Esophagus squamous epithelium (tissue), 5 donors: ENCODE measurements around the gene NT5DC1. TPM values are rescaled to one million over a fixed set of nuclear protein-coding genes. Genes with fewer than 3 reads are reported as not detected.

Experiments
- DNase-seq: peaks from one replicate; lab custom pipeline; 2025; lab: John Stamatoyannopoulos, UW
- H3K27ac ChIP-seq, 4 donors: fragments of 200-600 bp; sonication (generic); one replicate each; pipeline ENCODE4 v1.5.1; 2016 to 2019; ENCODE audit warnings: mild to moderate bottlenecking in 1 of 4
- H3K27me3 ChIP-seq, 4 donors: fragments of 200-600 bp; sonication (generic); 1 replicate in 3 of 4; 2 replicates in 1 of 4; pipeline versions ENCODE4 v1.5.1 to v1.6.0; 2017 to 2021; ENCODE audit warnings: antibody characterized with exemption in 1 of 4
- H3K36me3 ChIP-seq, 3 donors: fragments of 200-600 bp; sonication (generic); one replicate each; pipeline ENCODE4 v1.5.1; 2016 to 2019
- H3K4me1 ChIP-seq, 3 donors: fragments of 200-600 bp; sonication (generic); one replicate each; pipeline ENCODE4 v1.5.1; 2017 to 2019
- H3K4me3 ChIP-seq, 4 donors: fragments of 200-600 bp; sonication (generic); 1 replicate in 3 of 4; 2 replicates in 1 of 4; pipeline ENCODE4 v1.5.1; 2016 to 2019; ENCODE audit warnings: mild to moderate bottlenecking in 2 of 4, moderate library complexity in 1 of 4
- H3K9me3 ChIP-seq, 3 donors: fragments of 200-600 bp; sonication (generic); one replicate each; pipeline ENCODE4 v1.5.1; 2016 to 2019
- POLR2A ChIP-seq, 4 donors: fragments of 450-650 bp; IDR thresholded peaks; one replicate each; pipeline ENCODE4 v1.6.1; 2017; ENCODE audit warnings: antibody characterized with exemption in 4 of 4, mild to moderate bottlenecking in 4 of 4, moderate library complexity in 3 of 4
- WGBS, 2 donors: methylation state at CpG; one replicate each; pipeline ENCODE4 v1.1.5; 2018; 5-methylcytosine and 5-hydroxymethylcytosine counted together
- intact Hi-C: fragments of 100-400 bp; cut with DNase I; formaldehyde crosslinking; loops from one replicate; pipeline ENCODE4 v1.15.0; 2022
- total RNA-seq, 4 donors: library from RNA; depleted of rRNA; stranded (reverse); fragments of >200 nt; gene quantifications; one replicate each; pipeline ENCODE4 v1.1.0, GENCODE V29; 2016
- TF ChIP-seq, protein P1 (sequence below), 6 experiments: fragments of 450-650 bp in 4 of 6; fragments of 200-600 bp in 2 of 6; sonication (generic) in 2 of 6; IDR thresholded peaks; one replicate each; pipeline ENCODE4 v1.5.1; 2016 to 2019; ENCODE audit warnings: antibody characterized with exemption in 6 of 6, mild to moderate bottlenecking in 4 of 6, moderate library complexity in 4 of 6
- donor health status: DM: yes; HTN: yes; CAD: no.

NT5DC1 gene
- total RNA-seq, 4 donors from 2014 or later = 6.3 to 11.7 (median 8.3) TPM

DNA sequence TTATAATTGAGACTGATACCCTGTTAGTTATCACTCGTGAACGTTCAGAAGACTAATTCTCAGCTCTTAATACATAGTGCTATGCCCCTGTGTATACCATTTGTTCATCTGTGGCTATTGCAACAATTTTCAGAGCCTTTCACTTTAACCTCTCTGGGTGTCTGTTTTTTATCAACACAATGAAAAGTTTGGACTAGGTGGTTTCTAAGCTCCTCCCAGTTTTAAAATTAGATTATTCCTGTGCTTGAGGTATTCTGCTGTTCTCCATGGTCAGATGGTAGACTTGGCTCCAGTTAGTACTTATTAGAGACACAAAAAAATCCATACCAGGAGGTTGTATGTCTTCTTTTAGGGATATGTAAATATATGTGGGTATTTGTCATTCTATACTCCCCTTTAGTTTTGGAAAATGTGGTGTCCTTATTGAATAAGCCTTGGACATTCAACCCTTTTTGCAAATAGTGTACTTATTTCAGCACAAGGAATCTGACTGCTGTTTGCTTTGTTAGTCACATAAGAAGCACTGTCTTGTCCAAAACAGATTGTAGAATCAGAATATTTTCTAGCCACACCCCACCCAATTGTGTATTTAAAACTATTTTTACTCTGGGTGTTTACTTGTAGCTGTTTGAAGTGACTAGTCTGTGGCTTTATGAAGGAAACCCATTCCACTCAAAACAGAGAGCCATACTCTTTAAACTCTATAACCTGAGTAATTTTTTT, 27.3 kb downstream of the NT5DC1 start:
- intact Hi-C loops = no loop called here
- DNase-seq = no peak
- Histone ChIP-seq H3K4me3 (no peak overlapping the region), H3K4me1 (no peaks in the 10 kb centered on the region), H3K27ac (no peak overlapping the region), H3K9me3 (no peaks in the 10 kb centered on the region), H3K36me3 (peaks cover 0 to 6% (median 0%) of the 10 kb centered on the region in 3 donors), H3K27me3 (no peaks in the 10 kb centered on the region)
- WGBS, 2 donors = 83 to 87% methylated on average over 2 of the region's 2 CpGs
- TF ChIP-seq POLR2A (IDR thresholded peaks at IDR 0.05) = no peak
- TF ChIP-seq, protein P1, sequence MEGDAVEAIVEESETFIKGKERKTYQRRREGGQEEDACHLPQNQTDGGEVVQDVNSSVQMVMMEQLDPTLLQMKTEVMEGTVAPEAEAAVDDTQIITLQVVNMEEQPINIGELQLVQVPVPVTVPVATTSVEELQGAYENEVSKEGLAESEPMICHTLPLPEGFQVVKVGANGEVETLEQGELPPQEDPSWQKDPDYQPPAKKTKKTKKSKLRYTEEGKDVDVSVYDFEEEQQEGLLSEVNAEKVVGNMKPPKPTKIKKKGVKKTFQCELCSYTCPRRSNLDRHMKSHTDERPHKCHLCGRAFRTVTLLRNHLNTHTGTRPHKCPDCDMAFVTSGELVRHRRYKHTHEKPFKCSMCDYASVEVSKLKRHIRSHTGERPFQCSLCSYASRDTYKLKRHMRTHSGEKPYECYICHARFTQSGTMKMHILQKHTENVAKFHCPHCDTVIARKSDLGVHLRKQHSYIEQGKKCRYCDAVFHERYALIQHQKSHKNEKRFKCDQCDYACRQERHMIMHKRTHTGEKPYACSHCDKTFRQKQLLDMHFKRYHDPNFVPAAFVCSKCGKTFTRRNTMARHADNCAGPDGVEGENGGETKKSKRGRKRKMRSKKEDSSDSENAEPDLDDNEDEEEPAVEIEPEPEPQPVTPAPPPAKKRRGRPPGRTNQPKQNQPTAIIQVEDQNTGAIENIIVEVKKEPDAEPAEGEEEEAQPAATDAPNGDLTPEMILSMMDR (IDR thresholded peaks at IDR 0.05) = no peak

- H3K4me1 ChIP-seq = no peaks in the 10 kb centered on the region
- H3K27ac ChIP-seq = no peak overlapping the region
- no peak overlapping the region for H3K4me3 ChIP-seq
- H3K9me3 ChIP-seq = no peaks in the 10 kb centered on the region
- 85 to 88% methylated on average over 3 of the region's 3 CpGs for WGBS, 2 donors
- H3K27me3 ChIP-seq = no peaks in the 10 kb centered on the region
- peaks cover 0 to 11% (median 0%) of the 10 kb centered on the region in 3 donors for H3K36me3 ChIP-seq
- TF ChIP-seq, protein P1 (IDR thresholded peaks at IDR 0.05) = no peak
- TF ChIP-seq POLR2A (IDR thresholded peaks at IDR 0.05) = no peak
- no peak for DNase-seq
- intact Hi-C loops = no loop called here
Observed at GRCh38 chr6:116133453-116133852, 32.8 kb downstream of the NT5DC1 start.

- intact Hi-C loops = no loop called here
- WGBS, 2 donors = 77 to 86% methylated on average over 1 of the region's 1 CpG
- no peaks in the 10 kb centered on the region for H3K9me3 ChIP-seq
Observed at GRCh38 chr6:116136373-116136772, 35.7 kb downstream of the NT5DC1 start.

GRCh38 chr6:116136933-116137340, 36.3 kb downstream of the NT5DC1 start:
- no peaks in the 10 kb centered on the region for H3K27me3 ChIP-seq
- H3K4me3 ChIP-seq = no peak overlapping the region
- H3K36me3 ChIP-seq = peaks cover 0 to 11% (median 0%) of the 10 kb centered on the region in 3 donors
- intact Hi-C loops = no loop called here
- 71 to 78% methylated on average over 5 of the region's 5 CpGs for WGBS, 2 donors
- no peak for TF ChIP-seq POLR2A (IDR thresholded peaks at IDR 0.05)
- TF ChIP-seq, protein P1 (IDR thresholded peaks at IDR 0.05) = no peak
- H3K9me3 ChIP-seq = no peaks in the 10 kb centered on the region
- H3K27ac ChIP-seq = no peak overlapping the region
- no peaks in the 10 kb centered on the region for H3K4me1 ChIP-seq
- DNase-seq = no peak

More at GRCh38 chr6:116136373-116136772, 35.7 kb downstream of the NT5DC1 start:
- no peak overlapping the region for H3K4me3 ChIP-seq
- no peak for DNase-seq
- H3K4me1 ChIP-seq = no peaks in the 10 kb centered on the region
- H3K27ac ChIP-seq = no peak overlapping the region
- H3K36me3 ChIP-seq = peaks cover 0 to 11% (median 0%) of the 10 kb centered on the region in 3 donors
- TF ChIP-seq, protein P1 (IDR thresholded peaks at IDR 0.05) = no peak
- no peak for TF ChIP-seq POLR2A (IDR thresholded peaks at IDR 0.05)
- H3K27me3 ChIP-seq = no peaks in the 10 kb centered on the region

DNA sequence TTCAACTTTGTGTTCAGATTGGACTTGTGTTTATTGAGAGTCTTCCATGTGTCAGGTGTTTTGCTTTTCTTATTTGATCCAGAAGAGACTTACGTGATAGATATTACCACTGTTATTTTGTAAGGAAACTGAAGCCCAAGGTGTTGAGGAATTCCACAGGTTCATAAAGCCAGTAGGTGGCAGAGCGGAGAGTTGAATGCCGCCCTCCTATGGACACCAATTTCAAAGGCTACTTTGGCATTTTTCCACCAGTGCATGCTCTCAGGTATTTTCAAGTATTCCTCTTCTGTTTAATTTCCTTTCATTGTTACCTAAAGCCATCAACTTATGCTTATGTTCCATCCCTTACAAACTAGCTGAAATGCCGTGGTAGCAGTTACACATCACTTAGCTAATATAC, 39.3 kb downstream of the NT5DC1 start:
- Histone ChIP-seq H3K4me1 (no peaks in the 10 kb centered on the region), H3K4me3 (no peak overlapping the region), H3K27me3 (no peaks in the 10 kb centered on the region), H3K36me3 (no peaks in the 10 kb centered on the region), H3K9me3 (no peaks in the 10 kb centered on the region), H3K27ac (no peak overlapping the region)
- intact Hi-C loops = no loop called here
- no peak for DNase-seq
- 87% methylated on average over 4 of the region's 4 CpGs for WGBS, 2 donors
- TF ChIP-seq POLR2A (IDR thresholded peaks at IDR 0.05) = no peak
- TF ChIP-seq, protein P1 (IDR thresholded peaks at IDR 0.05) = no peak
